Peyer's patch (tissue), 4 donors: ENCODE measurements around the gene BRCA1.

ENCODE experiments used
- POLR2A ChIP-seq, 2 donors: fragments of 450-650 bp; IDR thresholded peaks; one replicate each; pipeline ENCODE4 v1.5.1; 2017; ENCODE audit warnings: antibody characterized with exemption in 2 of 2, mild to moderate bottlenecking in 2 of 2, moderate library complexity in 2 of 2
- TF ChIP-seq, protein P1 (sequence below), 6 experiments: fragments of 450-650 bp in 4 of 6; fragments of 200-600 bp in 2 of 6; sonication (generic) in 1 of 6; IDR thresholded peaks; one replicate each; pipeline ENCODE4 v1.5.1; 2017 to 2019; ENCODE audit warnings: antibody characterized with exemption in 6 of 6, mild to moderate bottlenecking in 3 of 6, moderate library complexity in 1 of 6

DNA sequence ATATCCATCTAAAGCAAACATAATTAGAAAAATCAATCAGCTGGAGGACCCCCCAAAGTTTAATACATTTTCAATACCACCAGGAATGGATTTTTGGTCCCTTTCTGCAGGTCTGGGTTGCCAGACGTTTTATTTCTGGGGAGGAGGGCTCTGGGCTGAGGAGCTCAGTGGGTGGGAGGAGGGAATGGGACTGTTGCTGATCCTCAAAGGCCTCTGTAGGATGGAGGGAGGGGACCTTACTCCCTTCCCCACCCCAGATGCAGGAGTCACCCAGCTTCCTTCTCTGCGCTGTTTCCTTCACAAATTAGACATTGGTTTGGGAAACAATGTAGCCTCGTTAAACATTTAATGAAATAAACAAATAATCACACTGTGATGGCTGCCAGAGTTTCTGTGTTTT is 93.5 kb downstream of the BRCA1 start:
- TF ChIP-seq, protein P1, sequence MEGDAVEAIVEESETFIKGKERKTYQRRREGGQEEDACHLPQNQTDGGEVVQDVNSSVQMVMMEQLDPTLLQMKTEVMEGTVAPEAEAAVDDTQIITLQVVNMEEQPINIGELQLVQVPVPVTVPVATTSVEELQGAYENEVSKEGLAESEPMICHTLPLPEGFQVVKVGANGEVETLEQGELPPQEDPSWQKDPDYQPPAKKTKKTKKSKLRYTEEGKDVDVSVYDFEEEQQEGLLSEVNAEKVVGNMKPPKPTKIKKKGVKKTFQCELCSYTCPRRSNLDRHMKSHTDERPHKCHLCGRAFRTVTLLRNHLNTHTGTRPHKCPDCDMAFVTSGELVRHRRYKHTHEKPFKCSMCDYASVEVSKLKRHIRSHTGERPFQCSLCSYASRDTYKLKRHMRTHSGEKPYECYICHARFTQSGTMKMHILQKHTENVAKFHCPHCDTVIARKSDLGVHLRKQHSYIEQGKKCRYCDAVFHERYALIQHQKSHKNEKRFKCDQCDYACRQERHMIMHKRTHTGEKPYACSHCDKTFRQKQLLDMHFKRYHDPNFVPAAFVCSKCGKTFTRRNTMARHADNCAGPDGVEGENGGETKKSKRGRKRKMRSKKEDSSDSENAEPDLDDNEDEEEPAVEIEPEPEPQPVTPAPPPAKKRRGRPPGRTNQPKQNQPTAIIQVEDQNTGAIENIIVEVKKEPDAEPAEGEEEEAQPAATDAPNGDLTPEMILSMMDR (IDR thresholded peaks at IDR 0.05), result no peak
- TF ChIP-seq POLR2A (IDR thresholded peaks at IDR 0.05), result no peak
